Measurements from ENCODE around the gene NEURL1B.

GRCh38 chr5:172695232-172696054, 54.4 kb downstream of the NEURL1B start:
- no peak for TF ChIP-seq POLR2AphosphoS5 (IDR thresholded peaks at IDR 0.05; ENCODE audit: borderline replicate concordance, low read depth, low read length)
- TF ChIP-seq EZH2 (IDR thresholded peaks at IDR 0.05) = no peak
- TF ChIP-seq FOXP2 (optimal IDR thresholded peaks at IDR 0.05; ENCODE audit: control extremely low read depth, extremely low read length, insufficient read depth) = no peak

Data from SK-N-MC (cell line).